T-helper 22 cell (primary cell): ENCODE data around the gene CHID1.
A peak's percentile ranks its signal among the peaks of the same experiment; 100 is the strongest.

Source experiments
- DNase-seq: peaks from one replicate; pipeline ENCODE4 v3.0.0-alpha.2; 2020; ENCODE audit warnings: low read depth

CHID1 gene

GRCh38 chr11:933142-933851, 22.7 kb upstream of the CHID1 start:
- DNase-seq, result no peak

- no peak for DNase-seq
These were observed 21.8 kb upstream of the CHID1 start for GRCh38 chr11:932435-932834.

- no peak for DNase-seq
These were observed 20.8 kb upstream of the CHID1 start for GRCh38 chr11:931385-931784.

GRCh38 chr11:929405-929804, 18.8 kb upstream of the CHID1 start:
- no peak for DNase-seq

- no peak for DNase-seq
These were observed 18.2 kb upstream of the CHID1 start for GRCh38 chr11:928786-929185.

- DNase-seq, result peak; percentile 25
These were observed 17.3 kb upstream of the CHID1 start for GRCh38 chr11:927871-928270.

GRCh38 chr11:926341-926916, 15.8 kb upstream of the CHID1 start:
- DNase-seq, result no peak

GRCh38 chr11:925496-926301, 15.1 kb upstream of the CHID1 start, which contains the start of gene AP2A2:
AP2A2 (plus strand) TSS chr11:925870; CDS start chr11:926022, 152 bp downstream.
- DNase-seq, result peak; percentile 80

GRCh38 chr11:925158-925495, 14.5 kb upstream of the CHID1 start:
- DNase-seq, result no peak

- no peak for DNase-seq
These were observed 14.0 kb upstream of the CHID1 start for GRCh38 chr11:924406-925157.

- no peak for DNase-seq
These were observed 13.2 kb upstream of the CHID1 start for GRCh38 chr11:923691-924405.

GRCh38 chr11:921921-922678, 11.5 kb upstream of the CHID1 start:
- no peak for DNase-seq

GRCh38 chr11:917426-917825, 6.8 kb upstream of the CHID1 start:
- DNase-seq, result no peak

- no peak for DNase-seq
These were observed 4.3 kb upstream of the CHID1 start for GRCh38 chr11:914747-915501.

- no peak for DNase-seq
These were observed 3.6 kb upstream of the CHID1 start for GRCh38 chr11:914204-914603.

GRCh38 chr11:913043-913442, 2.4 kb upstream of the CHID1 start:
- DNase-seq, result no peak

- DNase-seq, result no peak
These were observed 1.7 kb upstream of the CHID1 start for GRCh38 chr11:912266-912665.

- DNase-seq, result no peak
These were observed 1.2 kb upstream of the CHID1 start for GRCh38 chr11:911890-912219.

GRCh38 chr11:911031-911889, 650 bp upstream of the CHID1 start:
- no peak for DNase-seq
